HL-60 (cell line): ENCODE measurements around the gene AMDHD2.

Experiments
- DNase-seq, 2 experiments: peaks; one replicate each; pipeline ENCODE4 v3.0.0-alpha.2; 2010 to 2020; ENCODE audit warnings: low read depth in 1 of 2, low spot score in 1 of 2
- H3K27ac ChIP-seq: fragments of 250-450 bp; sonication (Bioruptor Pico); replicated peaks from 2 replicates; pipeline ENCODE4 v1.5.1; 2020; ENCODE audit warnings: mild to moderate bottlenecking, moderate library complexity
- H3K27me3 ChIP-seq: fragments of 250-450 bp; sonication (Bioruptor Pico); 2 replicates; pipeline ENCODE4 v1.5.1; 2021; ENCODE audit warnings: mild to moderate bottlenecking, moderate library complexity; ENCODE audit not compliant: insufficient read depth, poor library complexity, severe bottlenecking
- H3K4me3 ChIP-seq: replicated peaks from 2 replicates; pipeline ENCODE4 v1.5.1; 2011; ENCODE audit warnings: mild to moderate bottlenecking, control low read depth, low read length; ENCODE audit not compliant: insufficient read depth
- GABPA ChIP-seq: IDR thresholded peaks from 2 replicates; pipeline ENCODE4 v1.6.1; 2012; ENCODE audit warnings: low read depth
- POLR2AphosphoS5 ChIP-seq: IDR thresholded peaks from 2 replicates; pipeline ENCODE4 v1.6.1; 2012; ENCODE audit warnings: low read depth
- SPI1 ChIP-seq: IDR thresholded peaks from 2 replicates; pipeline ENCODE4 v1.6.1; 2012; ENCODE audit warnings: low read depth, mild to moderate bottlenecking, borderline replicate concordance
- TF ChIP-seq, protein P1 (sequence below): IDR thresholded peaks from one replicate; pipeline ENCODE4 v1.5.1; 2011; ENCODE audit warnings: low read length, control low read depth, inconsistent platforms; ENCODE audit not compliant: insufficient read depth
- TF ChIP-seq, protein P2 (sequence below): IDR thresholded peaks from 2 replicates; pipeline ENCODE4 v1.6.1; 2012; ENCODE audit warnings: low read depth; ENCODE audit not compliant: insufficient replicate concordance

Gene AMDHD2

DNA sequence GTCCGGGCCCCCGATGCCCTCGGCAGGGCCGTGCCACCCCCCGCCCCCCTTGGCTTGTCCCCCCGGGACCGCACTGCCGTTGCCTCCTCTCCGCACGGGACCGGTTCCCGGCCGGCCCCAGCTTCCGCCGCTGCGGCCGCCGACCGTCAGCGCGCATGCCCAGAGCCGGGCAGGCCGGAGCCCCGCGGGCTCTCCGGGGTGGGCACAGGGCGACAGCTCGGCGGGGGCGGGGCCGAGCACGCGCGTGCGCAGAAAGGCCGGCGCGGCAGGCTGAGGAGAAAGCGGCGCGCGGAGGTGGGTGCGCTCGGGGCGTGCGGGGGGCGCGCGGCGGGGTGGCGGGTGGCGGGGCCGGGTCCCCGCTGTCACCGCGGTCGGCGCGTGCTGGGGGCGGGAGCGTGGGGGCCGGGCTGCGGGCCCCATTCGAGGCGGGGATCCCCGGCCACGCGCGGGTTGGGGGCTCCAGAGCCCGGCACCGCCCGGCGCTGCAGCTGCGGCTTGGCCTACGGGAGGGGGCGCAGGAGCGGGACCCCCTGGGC lies 45.2 kb upstream of the AMDHD2 start, which contains the start of gene TBC1D24:
Gene TBC1D24 (plus strand): TSS at position 251 of the 536 bp plus-strand sequence. CDS start 21,022 bp downstream, outside the sequence.
- peak; percentile 79 to 80 for DNase-seq
- Histone ChIP-seq H3K4me3 (peak within 1 kb of the TSS; percentile 60), H3K27me3 (peaks cover 17% of the 10 kb centered on the region), H3K27ac (peak within 1 kb of the TSS; percentile 86)
- TF ChIP-seq, protein P1, sequence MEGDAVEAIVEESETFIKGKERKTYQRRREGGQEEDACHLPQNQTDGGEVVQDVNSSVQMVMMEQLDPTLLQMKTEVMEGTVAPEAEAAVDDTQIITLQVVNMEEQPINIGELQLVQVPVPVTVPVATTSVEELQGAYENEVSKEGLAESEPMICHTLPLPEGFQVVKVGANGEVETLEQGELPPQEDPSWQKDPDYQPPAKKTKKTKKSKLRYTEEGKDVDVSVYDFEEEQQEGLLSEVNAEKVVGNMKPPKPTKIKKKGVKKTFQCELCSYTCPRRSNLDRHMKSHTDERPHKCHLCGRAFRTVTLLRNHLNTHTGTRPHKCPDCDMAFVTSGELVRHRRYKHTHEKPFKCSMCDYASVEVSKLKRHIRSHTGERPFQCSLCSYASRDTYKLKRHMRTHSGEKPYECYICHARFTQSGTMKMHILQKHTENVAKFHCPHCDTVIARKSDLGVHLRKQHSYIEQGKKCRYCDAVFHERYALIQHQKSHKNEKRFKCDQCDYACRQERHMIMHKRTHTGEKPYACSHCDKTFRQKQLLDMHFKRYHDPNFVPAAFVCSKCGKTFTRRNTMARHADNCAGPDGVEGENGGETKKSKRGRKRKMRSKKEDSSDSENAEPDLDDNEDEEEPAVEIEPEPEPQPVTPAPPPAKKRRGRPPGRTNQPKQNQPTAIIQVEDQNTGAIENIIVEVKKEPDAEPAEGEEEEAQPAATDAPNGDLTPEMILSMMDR: no peak
- TF ChIP-seq SPI1 (no peak), POLR2AphosphoS5 (no peak; the same call in 1 of the 2 replicates), GABPA (no peak)
- TF ChIP-seq, protein P2, sequence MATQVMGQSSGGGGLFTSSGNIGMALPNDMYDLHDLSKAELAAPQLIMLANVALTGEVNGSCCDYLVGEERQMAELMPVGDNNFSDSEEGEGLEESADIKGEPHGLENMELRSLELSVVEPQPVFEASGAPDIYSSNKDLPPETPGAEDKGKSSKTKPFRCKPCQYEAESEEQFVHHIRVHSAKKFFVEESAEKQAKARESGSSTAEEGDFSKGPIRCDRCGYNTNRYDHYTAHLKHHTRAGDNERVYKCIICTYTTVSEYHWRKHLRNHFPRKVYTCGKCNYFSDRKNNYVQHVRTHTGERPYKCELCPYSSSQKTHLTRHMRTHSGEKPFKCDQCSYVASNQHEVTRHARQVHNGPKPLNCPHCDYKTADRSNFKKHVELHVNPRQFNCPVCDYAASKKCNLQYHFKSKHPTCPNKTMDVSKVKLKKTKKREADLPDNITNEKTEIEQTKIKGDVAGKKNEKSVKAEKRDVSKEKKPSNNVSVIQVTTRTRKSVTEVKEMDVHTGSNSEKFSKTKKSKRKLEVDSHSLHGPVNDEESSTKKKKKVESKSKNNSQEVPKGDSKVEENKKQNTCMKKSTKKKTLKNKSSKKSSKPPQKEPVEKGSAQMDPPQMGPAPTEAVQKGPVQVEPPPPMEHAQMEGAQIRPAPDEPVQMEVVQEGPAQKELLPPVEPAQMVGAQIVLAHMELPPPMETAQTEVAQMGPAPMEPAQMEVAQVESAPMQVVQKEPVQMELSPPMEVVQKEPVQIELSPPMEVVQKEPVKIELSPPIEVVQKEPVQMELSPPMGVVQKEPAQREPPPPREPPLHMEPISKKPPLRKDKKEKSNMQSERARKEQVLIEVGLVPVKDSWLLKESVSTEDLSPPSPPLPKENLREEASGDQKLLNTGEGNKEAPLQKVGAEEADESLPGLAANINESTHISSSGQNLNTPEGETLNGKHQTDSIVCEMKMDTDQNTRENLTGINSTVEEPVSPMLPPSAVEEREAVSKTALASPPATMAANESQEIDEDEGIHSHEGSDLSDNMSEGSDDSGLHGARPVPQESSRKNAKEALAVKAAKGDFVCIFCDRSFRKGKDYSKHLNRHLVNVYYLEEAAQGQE: no peak

DNA sequence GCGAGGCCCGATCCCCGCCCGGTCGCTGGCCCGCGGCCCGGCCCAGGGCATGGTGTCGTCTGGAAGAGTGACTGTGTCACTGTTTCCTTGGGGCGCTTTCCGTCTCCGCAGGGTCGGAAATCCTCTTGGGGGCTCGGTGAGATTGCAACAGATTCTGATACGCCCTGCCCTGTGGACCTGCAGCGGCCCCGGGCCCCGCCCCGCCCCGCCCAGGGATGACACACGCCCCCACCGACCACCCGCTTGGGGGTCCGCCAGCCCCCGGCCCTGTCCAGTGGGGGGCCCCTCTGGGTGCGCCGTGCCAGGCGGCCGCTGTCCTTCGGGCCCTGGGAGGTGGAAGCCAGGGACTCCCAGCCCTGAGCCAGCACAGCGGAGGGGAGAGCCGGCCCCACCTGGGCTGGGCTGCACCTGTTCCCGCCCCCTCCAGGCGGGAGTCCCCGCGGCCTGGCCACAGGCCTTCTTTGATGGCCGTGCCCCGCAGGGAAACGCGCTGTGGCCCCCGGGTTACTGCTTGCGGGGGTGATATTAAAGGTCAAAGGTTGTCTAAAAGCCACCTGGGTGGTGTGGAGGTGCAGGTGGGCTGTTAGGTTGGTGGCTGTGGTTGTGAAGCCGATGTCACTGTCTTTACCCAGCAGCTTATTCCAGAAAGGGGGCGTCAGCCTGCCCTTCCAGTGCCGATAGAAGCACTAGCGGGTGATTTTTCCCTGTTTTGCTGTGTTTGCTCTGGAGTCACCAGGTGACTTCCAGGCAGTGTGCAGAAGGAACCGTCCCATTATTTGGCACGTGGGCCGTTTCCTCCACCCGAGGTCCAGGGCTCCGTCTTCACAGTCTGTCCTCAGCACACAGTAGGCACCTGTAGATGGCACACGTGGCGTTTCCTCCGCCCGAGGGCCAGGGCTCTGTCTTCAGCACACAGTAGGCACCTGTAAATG lies 44.5 kb upstream of the AMDHD2 start:
- Histone ChIP-seq H3K4me3 (peak overlapping the region; percentile 60), H3K27ac (no peak overlapping the region), H3K27me3 (peaks cover 9% of the 10 kb centered on the region)
- TF ChIP-seq, protein P1: no peak
- TF ChIP-seq, protein P2: no peak
- TF ChIP-seq SPI1 (no peak), POLR2AphosphoS5 (no peak), GABPA (no peak)
- DNase-seq: no peak

DNA sequence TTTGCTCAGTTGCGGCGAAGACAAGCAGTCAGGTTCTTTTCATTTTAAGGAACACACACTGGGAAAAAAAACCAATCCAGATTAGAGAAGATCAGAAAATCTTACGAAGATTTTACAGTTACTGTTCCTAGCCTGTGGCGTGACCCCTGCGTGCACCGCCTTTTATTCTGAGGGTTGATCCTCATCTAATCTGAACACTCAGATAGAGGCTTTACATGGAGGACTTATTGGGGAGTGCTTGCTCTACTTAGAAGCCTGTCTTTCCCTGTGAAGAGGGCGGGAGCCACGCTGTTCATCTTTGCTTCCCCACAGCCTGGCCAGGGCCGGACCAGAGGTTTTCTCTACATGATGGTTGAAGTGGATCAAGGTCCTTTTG lies 43.8 kb upstream of the AMDHD2 start:
- peaks cover 7% of the 10 kb centered on the region for H3K27me3 ChIP-seq
- H3K27ac ChIP-seq: no peak overlapping the region
- no peak overlapping the region for H3K4me3 ChIP-seq
- no peak for TF ChIP-seq GABPA
- TF ChIP-seq, protein P2: no peak
- no peak for TF ChIP-seq SPI1
- TF ChIP-seq, protein P1: no peak
- TF ChIP-seq POLR2AphosphoS5: no peak
- no peak for DNase-seq
